PC-9 (cell line): ENCODE measurements around the gene RHOJ.

Experiments used
- EZH2 ChIP-seq: fragments of 200-600 bp; sonication (generic); IDR thresholded peaks from 2 replicates; pipeline ENCODE4 v1.8.0; 2017; ENCODE audit warnings: antibody characterized with exemption, low read depth
- TF ChIP-seq, protein P1 (sequence below): fragments of 200-600 bp; sonication (generic); conservative IDR thresholded peaks from 2 replicates; pipeline ENCODE4 v1.6.1; 2017; ENCODE audit warnings: mixed run types, antibody characterized with exemption, mild to moderate bottlenecking, moderate library complexity

DNA sequence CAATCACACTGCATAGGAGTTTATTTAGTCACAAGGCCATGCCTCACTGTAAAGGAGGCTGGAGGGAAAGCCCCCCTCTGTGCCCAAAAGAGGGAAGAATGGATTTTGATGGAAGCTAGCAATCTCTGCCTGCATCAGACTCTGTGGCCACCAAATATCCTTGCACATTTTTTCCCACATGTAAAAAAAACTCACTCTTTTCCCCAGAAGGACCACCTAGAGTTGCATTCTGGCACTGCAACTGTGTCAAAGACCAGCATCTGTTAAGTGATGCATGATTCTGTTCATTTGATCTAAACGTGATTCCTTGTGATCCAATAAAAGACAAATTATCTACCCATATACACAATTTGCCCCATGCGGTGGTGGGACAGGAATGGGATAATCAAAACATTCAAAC is 8.0 kb downstream of the RHOJ start:
- TF ChIP-seq EZH2, result no peak
- TF ChIP-seq, protein P1, sequence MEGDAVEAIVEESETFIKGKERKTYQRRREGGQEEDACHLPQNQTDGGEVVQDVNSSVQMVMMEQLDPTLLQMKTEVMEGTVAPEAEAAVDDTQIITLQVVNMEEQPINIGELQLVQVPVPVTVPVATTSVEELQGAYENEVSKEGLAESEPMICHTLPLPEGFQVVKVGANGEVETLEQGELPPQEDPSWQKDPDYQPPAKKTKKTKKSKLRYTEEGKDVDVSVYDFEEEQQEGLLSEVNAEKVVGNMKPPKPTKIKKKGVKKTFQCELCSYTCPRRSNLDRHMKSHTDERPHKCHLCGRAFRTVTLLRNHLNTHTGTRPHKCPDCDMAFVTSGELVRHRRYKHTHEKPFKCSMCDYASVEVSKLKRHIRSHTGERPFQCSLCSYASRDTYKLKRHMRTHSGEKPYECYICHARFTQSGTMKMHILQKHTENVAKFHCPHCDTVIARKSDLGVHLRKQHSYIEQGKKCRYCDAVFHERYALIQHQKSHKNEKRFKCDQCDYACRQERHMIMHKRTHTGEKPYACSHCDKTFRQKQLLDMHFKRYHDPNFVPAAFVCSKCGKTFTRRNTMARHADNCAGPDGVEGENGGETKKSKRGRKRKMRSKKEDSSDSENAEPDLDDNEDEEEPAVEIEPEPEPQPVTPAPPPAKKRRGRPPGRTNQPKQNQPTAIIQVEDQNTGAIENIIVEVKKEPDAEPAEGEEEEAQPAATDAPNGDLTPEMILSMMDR, result no peak
